Gastrocnemius medialis (tissue), 4 donors: Measurements from ENCODE around the gene MRPL20. TPM values are rescaled to one million over a fixed set of nuclear protein-coding genes. Genes with fewer than 3 reads are reported as not detected.
"Not testable (repeated sequence)": the region's sequence is repeated elsewhere in the genome, so short reads cannot be mapped to it uniquely, and the experiment has no call there.

Source experiments
- ATAC-seq, 2 donors: fragments of 150-250 bp; one replicate each; pipeline ENCODE4 v1.9.1; 2016
- DNase-seq, 2 donors: peaks; one replicate each; pipeline ENCODE4 v3.0.0-alpha.2; 2019
- H3K27ac ChIP-seq, 4 donors: fragments of 200-600 bp; sonication (generic); 1 replicate in 1 of 4; 2 replicates in 3 of 4; pipeline ENCODE4 v1.5.1; 2016 to 2018; ENCODE audit warnings: mild to moderate bottlenecking in 2 of 4, moderate library complexity in 1 of 4
- H3K27me3 ChIP-seq, 3 donors: fragments of 200-600 bp; sonication (generic) in 2 of 3; 1 replicate in 1 of 3; 2 replicates in 2 of 3; pipeline versions ENCODE4 v1.5.1 to v1.6.0; 2016 to 2019; ENCODE audit warnings: mild to moderate bottlenecking in 1 of 3, moderate library complexity in 1 of 3
- H3K36me3 ChIP-seq, 2 donors: fragments of 200-600 bp; sonication (generic) in 1 of 2; one replicate each; pipeline ENCODE4 v1.5.1; 2017 to 2018
- H3K4me1 ChIP-seq, 2 donors: fragments of 200-600 bp; sonication (generic) in 1 of 2; one replicate each; pipeline ENCODE4 v1.5.1; 2016 to 2017; ENCODE audit warnings: mild to moderate bottlenecking in 2 of 2
- H3K4me3 ChIP-seq, 4 donors: fragments of 200-600 bp; sonication (generic) in 3 of 4; 1 replicate in 1 of 4; 2 replicates in 3 of 4; pipeline ENCODE4 v1.5.1; 2016 to 2019; ENCODE audit warnings: mild to moderate bottlenecking in 2 of 4
- H3K9me3 ChIP-seq, 3 donors: fragments of 200-600 bp; sonication (generic) in 2 of 3; 1 replicate in 1 of 3; 2 replicates in 2 of 3; pipeline ENCODE4 v1.5.1; 2016 to 2019
- POLR2A ChIP-seq, 2 donors: fragments of 450-650 bp; IDR thresholded peaks; one replicate each; pipeline ENCODE4 v1.6.1; 2017; ENCODE audit warnings: antibody characterized with exemption in 2 of 2, mild to moderate bottlenecking in 2 of 2, moderate library complexity in 2 of 2
- in situ Hi-C, 4 donors: fragments of 200-750 bp; cut with MboI; loops; one replicate each; pipeline versions ENCODE4 v1.15.0 to v1.8.0; 2017; ENCODE audit warnings: low sequenced_read_pairs in 4 of 4
- intact Hi-C: fragments of 100-400 bp; cut with DNase I; formaldehyde crosslinking; loops from one replicate; pipeline ENCODE4 v1.15.1; 2023; ENCODE audit warnings: low total_unique reads
- total RNA-seq, 4 donors: library from RNA; depleted of rRNA; stranded (reverse); fragments of >200 nt; gene quantifications; one replicate each; pipeline versions ENCODE4 v1.1.0 to v1.2.3, GENCODE V29; 2016
- TF ChIP-seq, protein P1 (sequence below), 5 experiments: fragments of 450-650 bp in 3 of 5; fragments of 200-600 bp in 2 of 5; sonication (generic) in 2 of 5; IDR thresholded peaks in 4 of 5; conservative IDR thresholded peaks in 1 of 5; 1 replicate in 4 of 5; 2 replicates in 1 of 5; pipeline ENCODE4 v1.5.1; 2016 to 2019; ENCODE audit warnings: antibody characterized with exemption in 5 of 5, mild to moderate bottlenecking in 3 of 5, moderate library complexity in 3 of 5

The MRPL20 gene
- total RNA-seq, 4 donors from 2014 or later, result 167 to 260 (median 203) TPM

DNA sequence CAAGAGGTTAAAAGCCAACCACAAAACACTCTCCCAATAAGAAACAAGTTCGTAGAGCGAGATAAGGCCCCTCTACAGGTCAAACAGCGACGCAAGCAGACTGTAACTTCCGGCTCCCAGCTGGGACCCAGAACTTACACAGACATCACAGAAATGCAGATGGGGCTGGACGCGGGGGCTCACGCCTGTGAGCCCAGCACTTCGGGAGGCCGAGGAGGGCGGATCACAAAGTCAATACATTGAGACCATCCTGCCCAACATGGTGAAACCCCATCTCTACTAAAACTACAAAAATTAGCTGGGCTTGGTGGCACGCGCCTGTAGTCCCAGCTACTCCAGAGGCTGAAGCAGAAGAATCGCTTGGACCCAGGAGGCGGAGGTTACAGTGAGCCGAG is 19.0 kb downstream of the MRPL20 start:
- Histone ChIP-seq H3K4me3 (no peak overlapping the region), H3K9me3 (no peaks in the 10 kb centered on the region), H3K4me1 (peaks cover under 1 to 2% of the 10 kb centered on the region in 2 donors), H3K36me3 (peaks cover 10 to 73% of the 10 kb centered on the region in 2 donors), H3K27me3 (no peaks in the 10 kb centered on the region), H3K27ac (no peak overlapping the region)
- DNase-seq, result no peak
- in situ Hi-C loops (no loop called here), intact Hi-C loops (no loop called here)
- ATAC-seq, result no peak
- TF ChIP-seq, protein P1, sequence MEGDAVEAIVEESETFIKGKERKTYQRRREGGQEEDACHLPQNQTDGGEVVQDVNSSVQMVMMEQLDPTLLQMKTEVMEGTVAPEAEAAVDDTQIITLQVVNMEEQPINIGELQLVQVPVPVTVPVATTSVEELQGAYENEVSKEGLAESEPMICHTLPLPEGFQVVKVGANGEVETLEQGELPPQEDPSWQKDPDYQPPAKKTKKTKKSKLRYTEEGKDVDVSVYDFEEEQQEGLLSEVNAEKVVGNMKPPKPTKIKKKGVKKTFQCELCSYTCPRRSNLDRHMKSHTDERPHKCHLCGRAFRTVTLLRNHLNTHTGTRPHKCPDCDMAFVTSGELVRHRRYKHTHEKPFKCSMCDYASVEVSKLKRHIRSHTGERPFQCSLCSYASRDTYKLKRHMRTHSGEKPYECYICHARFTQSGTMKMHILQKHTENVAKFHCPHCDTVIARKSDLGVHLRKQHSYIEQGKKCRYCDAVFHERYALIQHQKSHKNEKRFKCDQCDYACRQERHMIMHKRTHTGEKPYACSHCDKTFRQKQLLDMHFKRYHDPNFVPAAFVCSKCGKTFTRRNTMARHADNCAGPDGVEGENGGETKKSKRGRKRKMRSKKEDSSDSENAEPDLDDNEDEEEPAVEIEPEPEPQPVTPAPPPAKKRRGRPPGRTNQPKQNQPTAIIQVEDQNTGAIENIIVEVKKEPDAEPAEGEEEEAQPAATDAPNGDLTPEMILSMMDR (IDR thresholded peaks at IDR 0.05 in 4 of 5, conservative IDR thresholded peaks at IDR 0.05 in 1 of 5), result no peak
- no peak for TF ChIP-seq POLR2A (IDR thresholded peaks at IDR 0.05)

- ATAC-seq, result no peak
- in situ Hi-C loops, result no loop called here
- no peaks in the 10 kb centered on the region for H3K27me3 ChIP-seq
- no peaks in the 10 kb centered on the region for H3K9me3 ChIP-seq
- peaks cover 10 to 66% of the 10 kb centered on the region in 2 donors for H3K36me3 ChIP-seq
- DNase-seq, result no peak
- H3K4me3 ChIP-seq, result no peak overlapping the region
- intact Hi-C loops, result no loop called here
- no peak for TF ChIP-seq POLR2A (IDR thresholded peaks at IDR 0.05)
- peaks cover 7 to 9% of the 10 kb centered on the region in 2 donors for H3K4me1 ChIP-seq
- no peak overlapping the region for H3K27ac ChIP-seq
These were observed 19.7 kb downstream of the MRPL20 start for GRCh38 chr1:1387098-1388077.

- no peak overlapping the region for H3K4me3 ChIP-seq
- in situ Hi-C loops, result no loop called here
- no peak for ATAC-seq
- H3K9me3 ChIP-seq, result no peaks in the 10 kb centered on the region
- peaks cover 7 to 14% of the 10 kb centered on the region in 2 donors for H3K4me1 ChIP-seq
- H3K36me3 ChIP-seq, result peaks cover 10 to 54% of the 10 kb centered on the region in 2 donors
- TF ChIP-seq, protein P1 (IDR thresholded peaks at IDR 0.05 in 4 of 5, conservative IDR thresholded peaks at IDR 0.05 in 1 of 5), result no peak
- TF ChIP-seq POLR2A (IDR thresholded peaks at IDR 0.05), result no peak
- no peaks in the 10 kb centered on the region for H3K27me3 ChIP-seq
- intact Hi-C loops, result no loop called here
- DNase-seq, result no peak
- H3K27ac ChIP-seq, result no peak overlapping the region
These were observed 21.2 kb downstream of the MRPL20 start for GRCh38 chr1:1385931-1386330.

- H3K4me3 ChIP-seq, ATAC-seq, in situ Hi-C loops, H3K27ac ChIP-seq, H3K27me3 ChIP-seq, DNase-seq, intact Hi-C loops, H3K9me3 ChIP-seq: not testable (repeated sequence)
- Histone ChIP-seq H3K36me3 (peaks cover 8 to 48% of the 10 kb centered on the region in 2 donors), H3K4me1 (peaks cover 7 to 14% of the 10 kb centered on the region in 2 donors)
These were observed 21.8 kb downstream of the MRPL20 start for GRCh38 chr1:1385339-1385738.

GRCh38 chr1:1381294-1381693 is 25.8 kb downstream of the MRPL20 start:
- TF ChIP-seq POLR2A (IDR thresholded peaks at IDR 0.05), result no peak
- TF ChIP-seq, protein P1 (IDR thresholded peaks at IDR 0.05 in 4 of 5, conservative IDR thresholded peaks at IDR 0.05 in 1 of 5), result no peak
- intact Hi-C loops (no loop called here), in situ Hi-C loops (no loop called here)
- Histone ChIP-seq H3K27ac (no peak overlapping the region), H3K9me3 (no peaks in the 10 kb centered on the region), H3K4me3 (no peak overlapping the region), H3K4me1 (peaks cover 7 to 15% of the 10 kb centered on the region in 2 donors), H3K36me3 (peaks cover 0 to 7% of the 10 kb centered on the region in 2 donors), H3K27me3 (no peaks in the 10 kb centered on the region)
- ATAC-seq (no peak), DNase-seq (no peak)
